Measurements from ENCODE around the gene SUDS3. TPM values are rescaled to one million over a fixed set of nuclear protein-coding genes. Genes with fewer than 3 reads are reported as not detected.
A peak's percentile ranks its signal among the peaks of the same experiment; 100 is the strongest.

The SUDS3 gene, protein sequence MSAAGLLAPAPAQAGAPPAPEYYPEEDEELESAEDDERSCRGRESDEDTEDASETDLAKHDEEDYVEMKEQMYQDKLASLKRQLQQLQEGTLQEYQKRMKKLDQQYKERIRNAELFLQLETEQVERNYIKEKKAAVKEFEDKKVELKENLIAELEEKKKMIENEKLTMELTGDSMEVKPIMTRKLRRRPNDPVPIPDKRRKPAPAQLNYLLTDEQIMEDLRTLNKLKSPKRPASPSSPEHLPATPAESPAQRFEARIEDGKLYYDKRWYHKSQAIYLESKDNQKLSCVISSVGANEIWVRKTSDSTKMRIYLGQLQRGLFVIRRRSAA
- total RNA-seq, result 10 to 100 TPM in 5 of 6 experiments, 1 to 10 TPM in 1; 9.7 to 15.9 (median 13.6) TPM
- long read RNA-seq, partial matches to known transcripts, result 3 of 4 reads
- long read RNA-seq, other reads (novel, unspliced or antisense), result 1 of 4 reads

- Histone ChIP-seq H3K27ac (peak within 1 kb of the TSS; percentile 94 to 98 (median 95)), H3K27me3 (no peaks in the 10 kb centered on the region), H3K4me1 (peaks cover 0 to 15% (median 3%) of the 10 kb centered on the region in 4 donors), H3K9me3 (no peaks in the 10 kb centered on the region), H3K36me3 (peaks cover 0 to 11% (median 7%) of the 10 kb centered on the region in 4 donors), H3K4me3 (peak within 1 kb of the TSS; percentile 93 to 100 (median 98))
- ATAC-seq (peak; percentile 55 to 64 (median 58)), DNase-seq (peak; percentile 92 to 93 (median 93))
- intact Hi-C loops (cut with DNase I), result loop anchor here (5.0 to 10.0 kb wide), 3 partner anchors 192 to 252 kb away; no protein-coding TSS in a partner anchor
- peak; percentile 40 for TF ChIP-seq POLR2A (IDR thresholded peaks at IDR 0.05)
- TF ChIP-seq CTCF (IDR thresholded peaks at IDR 0.05), result peak; percentile 92 to 99 (median 94)
- WGBS (ENCODE audit: insufficient coverage, low coverage, low lambda C conversion rate, missing lambda C conversion rate), result 0% methylated on average over 6 of the region's 102 CpGs
Measured at GRCh38 chr12:118376089-118377020, at the start of gene SUDS3. SUDS3 (plus strand) TSS chr12:118376555; CDS start chr12:118376692, 137 bp downstream.

DNA sequence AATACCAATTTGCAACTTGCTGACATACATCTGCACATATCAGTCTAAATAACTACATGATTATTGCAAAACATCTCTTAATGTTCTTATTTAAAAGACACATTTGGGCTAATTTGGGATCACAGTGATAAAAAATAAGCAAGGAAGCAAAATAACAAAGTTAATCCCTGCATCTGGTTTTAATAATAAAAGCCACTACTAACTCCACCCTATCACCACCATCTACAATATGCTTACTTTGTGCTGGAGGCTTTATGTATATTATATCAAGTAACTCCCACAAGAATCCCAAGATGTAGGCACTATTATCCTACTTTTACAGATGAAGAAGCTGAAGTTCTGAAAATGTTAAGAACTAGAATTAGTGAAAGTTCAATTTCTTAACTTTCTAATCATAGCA is 49.4 kb upstream of the SUDS3 start:
- intact Hi-C loops (cut with DNase I), result no loop called here
- no peak for ATAC-seq
- TF ChIP-seq CTCF (IDR thresholded peaks at IDR 0.05) (no peak), POLR2A (IDR thresholded peaks at IDR 0.05) (no peak)

GRCh38 chr12:118327391-118327790 is 49.0 kb upstream of the SUDS3 start:
- Histone ChIP-seq H3K4me3 (no peak overlapping the region), H3K27me3 (no peaks in the 10 kb centered on the region), H3K27ac (no peak overlapping the region), H3K9me3 (no peaks in the 10 kb centered on the region), H3K4me1 (peaks cover 0 to 4% (median 0%) of the 10 kb centered on the region in 4 donors), H3K36me3 (no peaks in the 10 kb centered on the region)
- intact Hi-C loops (cut with DNase I), result no loop called here
- no peak for TF ChIP-seq CTCF (IDR thresholded peaks at IDR 0.05)
- TF ChIP-seq POLR2A (IDR thresholded peaks at IDR 0.05), result no peak
- no peak for ATAC-seq
- DNase-seq, result no peak

More for the DNA sequence above, 49.4 kb upstream of the SUDS3 start:
- DNase-seq, result no peak
- no peaks in the 10 kb centered on the region for H3K27me3 ChIP-seq
- peaks cover 0 to 4% (median 0%) of the 10 kb centered on the region in 4 donors for H3K4me1 ChIP-seq
- H3K4me3 ChIP-seq, result no peak overlapping the region
- no peaks in the 10 kb centered on the region for H3K36me3 ChIP-seq
- no peak overlapping the region for H3K27ac ChIP-seq
- no peaks in the 10 kb centered on the region for H3K9me3 ChIP-seq

DNA sequence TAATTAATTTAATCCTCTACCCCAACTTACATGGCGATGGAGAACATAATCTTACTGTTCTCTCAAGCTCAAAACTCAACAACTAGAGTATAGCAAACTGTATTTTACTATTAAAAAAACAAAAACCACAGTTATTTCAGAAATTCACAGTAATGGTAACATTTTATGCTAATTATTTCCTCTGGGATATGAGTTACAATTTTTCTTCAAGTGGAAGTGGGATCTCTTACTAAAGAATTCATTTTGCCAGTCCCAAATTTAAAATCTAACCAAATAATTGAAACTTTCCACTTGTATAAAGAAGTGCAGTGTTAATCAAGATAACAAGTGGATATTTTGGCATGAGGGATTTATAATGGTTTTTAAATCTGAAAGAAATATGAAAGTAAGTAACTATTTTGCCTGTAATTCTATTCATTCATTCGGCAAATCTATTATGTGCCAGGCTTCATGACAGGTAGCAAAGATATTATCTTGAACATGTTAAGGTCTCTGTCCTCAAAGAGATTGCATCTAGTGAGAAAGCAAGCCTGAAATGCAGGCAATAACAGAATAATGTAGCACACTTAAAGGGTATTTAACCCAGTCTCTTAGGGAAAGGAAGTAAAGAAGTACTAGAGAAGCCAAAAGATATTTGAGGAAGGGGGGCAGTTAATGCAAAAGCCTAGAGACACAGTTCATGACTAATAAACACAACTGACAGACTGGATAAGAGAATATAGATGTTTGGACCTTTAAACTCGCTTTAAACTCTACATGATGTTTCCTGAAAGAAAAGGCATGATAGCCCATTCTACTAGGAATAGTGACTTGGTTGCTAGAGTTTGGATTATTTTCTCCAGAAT is 47.6 kb upstream of the SUDS3 start:
- 75% methylated on average over 3 of the region's 3 CpGs for WGBS (ENCODE audit: insufficient coverage, low coverage, low lambda C conversion rate, missing lambda C conversion rate)
- DNase-seq (no peak), ATAC-seq (no peak)
- H3K27ac ChIP-seq, result no peak overlapping the region
- H3K9me3 ChIP-seq, result no peaks in the 10 kb centered on the region
- H3K4me1 ChIP-seq, result peaks cover 0 to 4% (median 0%) of the 10 kb centered on the region in 4 donors
- H3K36me3 ChIP-seq, result no peaks in the 10 kb centered on the region
- no peak overlapping the region for H3K4me3 ChIP-seq
- TF ChIP-seq CTCF (IDR thresholded peaks at IDR 0.05), result no peak
- intact Hi-C loops (cut with DNase I), result no loop called here
- no peaks in the 10 kb centered on the region for H3K27me3 ChIP-seq

Measured in right lobe of liver (tissue), 6 donors.